NCI-H1092 (cell line): ENCODE data around the gene KIAA1586.

Experiments
- DNase-seq: peaks from one replicate; lab custom pipeline; 2025; lab: John Stamatoyannopoulos, UW

Gene KIAA1586

DNA sequence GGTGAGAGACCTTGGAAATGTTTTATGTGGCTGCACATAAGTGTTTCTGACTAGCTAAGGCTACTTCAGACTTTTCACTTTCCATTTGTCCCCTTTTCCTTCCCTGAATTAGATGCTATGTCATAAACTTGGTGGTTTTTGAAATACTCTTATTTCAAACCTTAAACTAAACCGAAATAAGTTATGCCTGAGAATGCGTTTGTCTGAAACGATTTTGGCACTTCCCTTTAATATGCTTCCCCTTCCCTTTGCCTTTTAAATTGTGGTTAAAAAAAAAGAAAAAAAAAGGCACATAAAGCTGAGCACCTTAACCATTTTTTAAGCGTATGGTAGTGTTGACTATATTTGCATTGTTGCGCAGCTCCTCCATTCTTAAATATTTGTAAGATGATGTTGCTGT lies 57.8 kb downstream of the KIAA1586 start:
- no peak for DNase-seq
